GM12878 (cell line): ENCODE measurements around the gene PTBP3. TPM values are rescaled to one million over a fixed set of nuclear protein-coding genes. Genes with fewer than 3 reads are reported as not detected.

Source experiments
- ATAC-seq: fragments of 200-7000 bp; cut with Tn5 transposase; 3 replicates; pipeline ENCODE4 v1.9.1; 2020; ENCODE audit warnings: mild to moderate bottlenecking, moderate library complexity
- BruUV-seq: library from RNA; stranded (reverse); fragments of 400-500 nt; replicated peaks from 2 replicates; lab custom pipeline; 2021; lab: Mats Ljungman, UMichigan
- CTCF ChIA-PET: fragments of 300-600 bp; sonication (Branson Sonifier 250); formaldehyde crosslinking; extraction: SDS; loops from one replicate; lab custom pipeline; 2021; ENCODE audit warnings: inconsistent platforms; lab: Yijun Ruan, JAX
- POLR2A ChIA-PET: fragments of 350-600 bp; formaldehyde crosslinking; extraction: SDS; loops from one replicate; lab custom pipeline; 2021; ENCODE audit warnings: inconsistent platforms; lab: Charles Lee
- RAD21 ChIA-PET: fragments of 300-600 bp; sonication (Branson Sonifier 250); formaldehyde crosslinking; loops from one replicate; lab custom pipeline; 2023; ENCODE audit warnings: antibody characterized with exemption; ENCODE audit not compliant: unreplicated experiment; lab: Charles Lee
- SMC1A ChIA-PET: fragments of 300-600 bp; sonication (Branson Sonifier 250); formaldehyde crosslinking; loops from one replicate; lab custom pipeline; 2023; ENCODE audit not compliant: unreplicated experiment, uncharacterized antibody; lab: Charles Lee
- DNase-seq: peaks from one replicate; pipeline ENCODE4 v3.0.0-alpha.2; 2011; ENCODE audit warnings: low read depth, low spot score
- FAIRE-seq: peaks from 3 replicates; lab custom pipeline; 2011; peaks lifted over from hg19 to GRCh38; lab: Jason Lieb, UNC
- H2AFZ ChIP-seq: 2 replicates; pipeline ENCODE4 v1.6.0; 2011; ENCODE audit warnings: low read depth, low read length, control low read depth; ENCODE audit not compliant: control insufficient read depth
- H3K27ac ChIP-seq: 2 replicates; pipeline ENCODE4 v1.5.1; 2011; ENCODE audit warnings: control low read depth; ENCODE audit not compliant: control insufficient read depth, insufficient read depth
- H3K27me3 ChIP-seq, 2 experiments: replicated peaks in 1 of 2; 2 replicates each; pipeline versions ENCODE4 v1.6.0 to v1.6.1; 2011; ENCODE audit warnings: low read length in 1 of 2; ENCODE audit not compliant: control insufficient read depth in 2 of 2, insufficient read depth in 2 of 2
- H3K36me3 ChIP-seq, 2 experiments: 2 replicates each; pipeline ENCODE4 v1.5.1; 2011; ENCODE audit warnings: low read length in 1 of 2; ENCODE audit not compliant: control insufficient read depth in 2 of 2, insufficient read depth in 2 of 2
- H3K4me1 ChIP-seq: 2 replicates; pipeline ENCODE4 v1.6.1; 2011; ENCODE audit warnings: mild to moderate bottlenecking, low read length, moderate library complexity, mixed read lengths; ENCODE audit not compliant: control insufficient read depth, insufficient read depth
- H3K4me2 ChIP-seq: 2 replicates; pipeline ENCODE4 v1.6.0; 2011; ENCODE audit warnings: control low read depth; ENCODE audit not compliant: control insufficient read depth, insufficient read depth
- H3K4me3 ChIP-seq: fragments of 200-600 bp; sonication (generic); 2 replicates; pipeline ENCODE4 v1.5.1; 2016
- H3K79me2 ChIP-seq: 2 replicates; pipeline ENCODE4 v1.6.0; 2011; ENCODE audit warnings: low read length; ENCODE audit not compliant: control insufficient read depth, insufficient read depth
- H3K9ac ChIP-seq: 2 replicates; pipeline ENCODE4 v1.8.0; 2011; ENCODE audit warnings: low read length, control low read depth, mixed read lengths; ENCODE audit not compliant: control insufficient read depth, insufficient read depth
- H3K9me3 ChIP-seq: replicated peaks from 3 replicates; pipeline ENCODE4 v1.5.1; 2011; ENCODE audit warnings: mild to moderate bottlenecking, low read length; ENCODE audit not compliant: control insufficient read depth, insufficient read depth
- H4K20me1 ChIP-seq: 2 replicates; pipeline ENCODE4 v1.6.0; 2011; ENCODE audit not compliant: control insufficient read depth, insufficient read depth
- ASH2L ChIP-seq: fragments of 300-600, 200-600 bp; sonication (generic); IDR thresholded peaks from 2 replicates; pipeline ENCODE4 v1.6.1; 2017; ENCODE audit warnings: low read depth, mild to moderate bottlenecking, borderline replicate concordance
- CBX5 ChIP-seq: sonication (generic); IDR thresholded peaks from 2 replicates; pipeline ENCODE4 v1.6.1; 2016; ENCODE audit warnings: low read depth, moderate library complexity, mild to moderate bottlenecking, inconsistent platforms
- CHD4 ChIP-seq: fragments of 200-600 bp; sonication (generic); IDR thresholded peaks from 2 replicates; pipeline ENCODE4 v1.6.1; 2016; ENCODE audit warnings: mild to moderate bottlenecking
- PAX5 ChIP-seq: IDR thresholded peaks from 2 replicates; pipeline ENCODE4 v1.6.1; 2011; ENCODE audit warnings: low read depth, low read length, borderline replicate concordance
- RCOR1 ChIP-seq: conservative IDR thresholded peaks from 2 replicates; pipeline ENCODE4 v1.6.1; 2012; ENCODE audit warnings: low read depth, low read length, improper control_type of control experiment
- RUNX3 ChIP-seq: IDR thresholded peaks from 2 replicates; pipeline ENCODE4 v1.6.1; 2012; ENCODE audit warnings: low read length, inconsistent platforms
- WGBS: methylation state at CpG from one replicate; pipeline ENCODE4 v1.1.6; 2016; ENCODE audit warnings: low lambda C conversion rate; ENCODE audit not compliant: insufficient replicate concordance, insufficient coverage; ENCODE audit errors: missing lambda C conversion rate; 5-methylcytosine and 5-hydroxymethylcytosine counted together
- in situ Hi-C: fragments of 300-500 bp; cut with MboI; formaldehyde crosslinking; loops from 9 replicates; pipeline ENCODE4 v1.14.3; 2018; ENCODE audit warnings: mixed read lengths
- intact Hi-C: fragments of 100-400 bp; cut with micrococcal nuclease; formaldehyde crosslinking; loops from one replicate; pipeline ENCODE4 v1.14.2; 2022; ENCODE audit not compliant: unreplicated experiment
- polyA plus RNA-seq, 11 experiments: library from polyadenylated mRNA; depleted of rRNA in 4 of 11; unstranded in 6 of 11; stranded (reverse) in 5 of 11; fragments of >200 nt; fragmentation: Nextera tagmentation in 4 of 11; fragmentation: Illumina TruSeq in 1 of 11; extraction: Ambion mirVana in 4 of 11; extraction: Trizol in 1 of 11; gene quantifications; 1 replicate in 1 of 11; 2 replicates in 10 of 11; pipeline versions ENCODE4 v1.2.1 to v1.2.3, GENCODE V29; 2011 to 2016; ENCODE audit warnings: inconsistent platforms in 2 of 11, missing spikeins in 2 of 11, low read depth in 1 of 11
- total RNA-seq, 4 experiments: library from RNA; depleted of rRNA in 3 of 4; stranded (reverse); fragments of >200 nt in 3 of 4; fragmentation: Illumina TruSeq in 1 of 4; extraction: Trizol in 1 of 4; gene quantifications; 2 replicates each; pipeline versions ENCODE4 v1.2.1 to v1.2.3, GENCODE V29; 2013 to 2021
- TF ChIP-seq, protein P1 (sequence below): IDR thresholded peaks from 2 replicates; pipeline ENCODE4 v1.6.1; 2011; ENCODE audit warnings: low read depth, mild to moderate bottlenecking, low read length, moderate library complexity, borderline replicate concordance; ENCODE audit errors: extremely low read depth
- TF ChIP-seq, protein P2 (sequence below): fragments of 450-650 bp; IDR thresholded peaks from 2 replicates; pipeline ENCODE4 v1.6.1; 2018; ENCODE audit warnings: borderline replicate concordance, mild to moderate bottlenecking; ENCODE audit not compliant: partially characterized antibody
- TF ChIP-seq, protein P3 (sequence below): fragments of 450-650 bp; IDR thresholded peaks from 2 replicates; pipeline ENCODE4 v1.6.1; 2017; ENCODE audit warnings: mild to moderate bottlenecking

Gene PTBP3
- total and polyA plus RNA-seq, 10 of the 15 experiments (the other 5 are each of a cell fraction or from before 2014, with no cell fraction given): 12.5 to 104 (median 52.7) TPM

DNA sequence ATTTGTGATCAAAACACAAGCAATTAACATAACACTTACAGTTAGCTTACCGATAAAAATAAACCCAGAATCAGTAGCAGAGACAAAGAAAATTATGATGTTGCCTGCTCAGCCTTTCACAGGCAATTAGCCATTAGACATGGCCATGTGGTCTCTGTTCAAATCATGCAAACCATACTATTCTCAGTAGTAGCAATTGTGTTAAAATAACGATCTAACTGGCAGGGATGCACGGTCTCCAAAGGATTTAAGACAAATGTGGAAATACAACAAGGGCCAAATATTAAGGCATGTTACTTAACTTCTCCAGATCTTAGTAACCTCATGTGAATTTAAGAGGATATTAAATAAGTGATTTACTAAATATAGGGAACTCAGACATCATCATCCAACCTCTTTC is 59.5 kb downstream of the PTBP3 start:
- intact Hi-C loops (no loop called here), in situ Hi-C loops (no loop called here)
- Histone ChIP-seq H3K27ac (no peak overlapping the region; the same call in 1 of the 2 replicates), H3K79me2 (peaks cover 16% of the 10 kb centered on the region), H3K9ac (no peak overlapping the region), H3K27me3 (no peaks in the 10 kb centered on the region), H3K4me1 (peaks cover 5% of the 10 kb centered on the region; the same call in 1 of the 2 replicates), H3K9me3 (no peaks in the 10 kb centered on the region), H3K36me3 (no peaks in the 10 kb centered on the region), H3K4me3 (no peak overlapping the region), H4K20me1 (no peaks in the 10 kb centered on the region), H3K4me2 (no peak overlapping the region), H2AFZ (no peak overlapping the region)
- ATAC-seq (peak; percentile 61), FAIRE-seq (no peak), DNase-seq (no peak)
- ChIA-PET CTCF (no interaction called here), RAD21 (interaction anchor here (1.3 kb wide), 1 partner anchor 65 kb away, joined by 3 read pairs; no protein-coding TSS in a partner anchor), SMC1A (interaction anchor here (1.0 to 1.3 kb wide), 2 partner anchors 17 to 55 kb away, joined by 3 to 5 read pairs; no protein-coding TSS in a partner anchor), POLR2A (no interaction called here)
- TF ChIP-seq RCOR1 (no peak), ASH2L (no peak), RUNX3 (no peak), CHD4 (no peak), PAX5 (no peak), CBX5 (no peak)
- TF ChIP-seq, protein P1, sequence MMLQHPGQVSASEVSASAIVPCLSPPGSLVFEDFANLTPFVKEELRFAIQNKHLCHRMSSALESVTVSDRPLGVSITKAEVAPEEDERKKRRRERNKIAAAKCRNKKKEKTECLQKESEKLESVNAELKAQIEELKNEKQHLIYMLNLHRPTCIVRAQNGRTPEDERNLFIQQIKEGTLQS: no peak
- TF ChIP-seq, protein P2, sequence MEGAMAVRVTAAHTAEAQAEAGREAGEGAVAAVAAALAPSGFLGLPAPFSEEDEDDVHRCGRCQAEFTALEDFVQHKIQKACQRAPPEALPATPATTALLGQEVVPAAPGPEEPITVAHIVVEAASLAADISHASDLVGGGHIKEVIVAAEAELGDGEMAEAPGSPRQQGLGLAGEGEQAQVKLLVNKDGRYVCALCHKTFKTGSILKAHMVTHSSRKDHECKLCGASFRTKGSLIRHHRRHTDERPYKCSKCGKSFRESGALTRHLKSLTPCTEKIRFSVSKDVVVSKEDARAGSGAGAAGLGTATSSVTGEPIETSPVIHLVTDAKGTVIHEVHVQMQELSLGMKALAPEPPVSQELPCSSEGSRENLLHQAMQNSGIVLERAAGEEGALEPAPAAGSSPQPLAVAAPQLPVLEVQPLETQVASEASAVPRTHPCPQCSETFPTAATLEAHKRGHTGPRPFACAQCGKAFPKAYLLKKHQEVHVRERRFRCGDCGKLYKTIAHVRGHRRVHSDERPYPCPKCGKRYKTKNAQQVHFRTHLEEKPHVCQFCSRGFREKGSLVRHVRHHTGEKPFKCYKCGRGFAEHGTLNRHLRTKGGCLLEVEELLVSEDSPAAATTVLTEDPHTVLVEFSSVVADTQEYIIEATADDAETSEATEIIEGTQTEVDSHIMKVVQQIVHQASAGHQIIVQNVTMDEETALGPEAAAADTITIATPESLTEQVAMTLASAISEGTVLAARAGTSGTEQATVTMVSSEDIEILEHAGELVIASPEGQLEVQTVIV: no peak
- TF ChIP-seq, protein P3, sequence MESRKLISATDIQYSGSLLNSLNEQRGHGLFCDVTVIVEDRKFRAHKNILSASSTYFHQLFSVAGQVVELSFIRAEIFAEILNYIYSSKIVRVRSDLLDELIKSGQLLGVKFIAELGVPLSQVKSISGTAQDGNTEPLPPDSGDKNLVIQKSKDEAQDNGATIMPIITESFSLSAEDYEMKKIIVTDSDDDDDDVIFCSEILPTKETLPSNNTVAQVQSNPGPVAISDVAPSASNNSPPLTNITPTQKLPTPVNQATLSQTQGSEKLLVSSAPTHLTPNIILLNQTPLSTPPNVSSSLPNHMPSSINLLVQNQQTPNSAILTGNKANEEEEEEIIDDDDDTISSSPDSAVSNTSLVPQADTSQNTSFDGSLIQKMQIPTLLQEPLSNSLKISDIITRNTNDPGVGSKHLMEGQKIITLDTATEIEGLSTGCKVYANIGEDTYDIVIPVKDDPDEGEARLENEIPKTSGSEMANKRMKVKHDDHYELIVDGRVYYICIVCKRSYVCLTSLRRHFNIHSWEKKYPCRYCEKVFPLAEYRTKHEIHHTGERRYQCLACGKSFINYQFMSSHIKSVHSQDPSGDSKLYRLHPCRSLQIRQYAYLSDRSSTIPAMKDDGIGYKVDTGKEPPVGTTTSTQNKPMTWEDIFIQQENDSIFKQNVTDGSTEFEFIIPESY: no peak
- WGBS: 22% methylated on average over 3 of the region's 3 CpGs
- no TSS peak for BruUV-seq
